ENCODE data around the gene SCP2. TPM values are rescaled to one million over a fixed set of nuclear protein-coding genes. Genes with fewer than 3 reads are reported as not detected.
"Not testable (repeated sequence)": the region's sequence is repeated elsewhere in the genome, so short reads cannot be mapped to it uniquely, and the experiment has no call there.

The SCP2 gene
- total and polyA plus RNA-seq, 2 experiments from 2014 or later, result 131 to 236 TPM

GRCh38 chr1:52952112-52952511, 25.0 kb downstream of the SCP2 start:
- TF ChIP-seq CTCF (IDR thresholded peaks at IDR 0.05; ENCODE audit: low read depth, low read length), result no peak
- Histone ChIP-seq H3K27me3 (no peaks in the 10 kb centered on the region), H3K36me3 (no peaks in the 10 kb centered on the region), H3K27ac (no peak overlapping the region), H3K4me3 (no peak overlapping the region), H3K9me3 (ENCODE audit: low read depth) (no peaks in the 10 kb centered on the region), H3K4me1 (ENCODE audit: low read depth) (no peaks in the 10 kb centered on the region)
- DNase-seq (ENCODE audit: low read depth in 1 of 2, low spot score in 1 of 2), result no peak

GRCh38 chr1:52955129-52955970, 28.3 kb downstream of the SCP2 start:
- no peaks in the 10 kb centered on the region for H3K9me3 ChIP-seq (ENCODE audit: low read depth)
- no peaks in the 10 kb centered on the region for H3K27me3 ChIP-seq
- H3K4me3 ChIP-seq, result no peak overlapping the region
- no peaks in the 10 kb centered on the region for H3K4me1 ChIP-seq (ENCODE audit: low read depth)
- H3K27ac ChIP-seq, result no peak overlapping the region
- no peaks in the 10 kb centered on the region for H3K36me3 ChIP-seq
- peak in 1 of 2 donors; percentile 88 for DNase-seq (ENCODE audit: low read depth in 1 of 2, low spot score in 1 of 2)
- TF ChIP-seq CTCF (IDR thresholded peaks at IDR 0.05; ENCODE audit: low read depth, low read length), result no peak

- H3K4me1 ChIP-seq (ENCODE audit: low read depth), result peaks cover 8% of the 10 kb centered on the region
- no peak overlapping the region for H3K4me3 ChIP-seq
- H3K27me3 ChIP-seq, result no peaks in the 10 kb centered on the region
- no peak for DNase-seq (ENCODE audit: low read depth in 1 of 2, low spot score in 1 of 2)
- no peak for TF ChIP-seq CTCF (IDR thresholded peaks at IDR 0.05; ENCODE audit: low read depth, low read length)
- no peak overlapping the region for H3K27ac ChIP-seq
- no peaks in the 10 kb centered on the region for H3K36me3 ChIP-seq
- no peaks in the 10 kb centered on the region for H3K9me3 ChIP-seq (ENCODE audit: low read depth)
Observed at GRCh38 chr1:52963101-52963500, 36.0 kb downstream of the SCP2 start.

GRCh38 chr1:52967666-52968065, 40.6 kb downstream of the SCP2 start:
- no peak overlapping the region for H3K4me3 ChIP-seq
- no peak overlapping the region for H3K27ac ChIP-seq
- peaks cover 8% of the 10 kb centered on the region for H3K4me1 ChIP-seq (ENCODE audit: low read depth)
- no peak for TF ChIP-seq CTCF (IDR thresholded peaks at IDR 0.05; ENCODE audit: low read depth, low read length)
- H3K36me3 ChIP-seq, result no peaks in the 10 kb centered on the region
- H3K9me3 ChIP-seq (ENCODE audit: low read depth), result no peaks in the 10 kb centered on the region
- H3K27me3 ChIP-seq, result no peaks in the 10 kb centered on the region
- DNase-seq (ENCODE audit: low read depth in 1 of 2, low spot score in 1 of 2), result no peak

- not testable (repeated sequence) for H3K4me1 ChIP-seq (ENCODE audit: low read depth); H3K27ac ChIP-seq; H3K4me3 ChIP-seq; H3K9me3 ChIP-seq (ENCODE audit: low read depth); H3K27me3 ChIP-seq; H3K36me3 ChIP-seq; DNase-seq (ENCODE audit: low read depth in 1 of 2, low spot score in 1 of 2)
Observed at GRCh38 chr1:52969234-52969633, 42.2 kb downstream of the SCP2 start.

- no peak overlapping the region for H3K27ac ChIP-seq
- no peak overlapping the region for H3K4me3 ChIP-seq
- H3K9me3 ChIP-seq (ENCODE audit: low read depth), result no peaks in the 10 kb centered on the region
- no peaks in the 10 kb centered on the region for H3K4me1 ChIP-seq (ENCODE audit: low read depth)
- no peaks in the 10 kb centered on the region for H3K27me3 ChIP-seq
- H3K36me3 ChIP-seq, result no peaks in the 10 kb centered on the region
- peak; percentile 20 to 55 for DNase-seq (ENCODE audit: low read depth in 1 of 2, low spot score in 1 of 2)
- TF ChIP-seq CTCF (IDR thresholded peaks at IDR 0.05; ENCODE audit: low read depth, low read length), result peak; percentile 34
Observed at GRCh38 chr1:52970149-52970548, 43.1 kb downstream of the SCP2 start.
